Kidney tubule cell (primary cell): Measurements from ENCODE around the gene NRK.
A peak's percentile ranks its signal among the peaks of the same experiment; 100 is the strongest.
"Not testable (repeated sequence)": the region's sequence is repeated elsewhere in the genome, so short reads cannot be mapped to it uniquely, and the experiment has no call there.

Experiments
- DNase-seq: peaks from one replicate; pipeline ENCODE4 v3.0.0-alpha.2; 2018; ENCODE audit warnings: low spot score

The NRK gene

GRCh38 chrX:105822138-105823091 is at the start of gene NRK:
Gene NRK, plus strand, starts transcription at chrX:105822539. Its CDS starts 307 bp downstream, at chrX:105822846.
- DNase-seq: peak; percentile 63

GRCh38 chrX:105773801-105774200 is 48.5 kb upstream of the NRK start:
- no peak for DNase-seq

- DNase-seq: no peak
Observed at GRCh38 chrX:105775679-105776078, 46.7 kb upstream of the NRK start.

- DNase-seq: no peak
Observed at GRCh38 chrX:105781804-105782203, 40.5 kb upstream of the NRK start.

GRCh38 chrX:105796877-105797276 is 25.5 kb upstream of the NRK start:
- not testable (repeated sequence) for DNase-seq

GRCh38 chrX:105803891-105804290 is 18.4 kb upstream of the NRK start:
- no peak for DNase-seq

- DNase-seq: not testable (repeated sequence)
Observed at GRCh38 chrX:105805655-105806054, 16.7 kb upstream of the NRK start.

- DNase-seq: no peak
Observed at GRCh38 chrX:105816517-105816916, 5.8 kb upstream of the NRK start.

GRCh38 chrX:105820247-105820646 is 2.1 kb upstream of the NRK start:
- no peak for DNase-seq

- peak; percentile 76 for DNase-seq
Observed at GRCh38 chrX:105821471-105822121, 743 bp upstream of the NRK start.

GRCh38 chrX:105823092-105823455 is 735 bp downstream of the NRK start:
- DNase-seq: peak; percentile 8

- DNase-seq: peak; percentile 62
Observed at GRCh38 chrX:105829011-105829410, 6.7 kb downstream of the NRK start.

GRCh38 chrX:105837232-105837631 is 14.9 kb downstream of the NRK start:
- peak; percentile 92 for DNase-seq

- DNase-seq: peak; percentile 37
Observed at GRCh38 chrX:105845631-105846030, 23.3 kb downstream of the NRK start.

- not testable (repeated sequence) for DNase-seq
Observed at GRCh38 chrX:105850100-105850499, 27.8 kb downstream of the NRK start.

GRCh38 chrX:105865709-105866108 is 43.4 kb downstream of the NRK start:
- no peak for DNase-seq

GRCh38 chrX:105869701-105870100 is 47.4 kb downstream of the NRK start:
- peak; percentile 11 for DNase-seq

- DNase-seq: no peak
Observed at GRCh38 chrX:105870445-105870844, 48.1 kb downstream of the NRK start.

GRCh38 chrX:105872941-105873340 is 50.6 kb downstream of the NRK start:
- no peak for DNase-seq

- DNase-seq: no peak
Observed at GRCh38 chrX:105874790-105875189, 52.5 kb downstream of the NRK start.

- peak; percentile 31 for DNase-seq
Observed at GRCh38 chrX:105876658-105877057, 54.3 kb downstream of the NRK start.

- no peak for DNase-seq
Observed at GRCh38 chrX:105880491-105880890, 58.2 kb downstream of the NRK start.

- DNase-seq: no peak
Observed at GRCh38 chrX:105882581-105883275, 60.4 kb downstream of the NRK start.
